Natural killer cell (primary cell): ENCODE measurements around the gene TNRC6B. TPM values are rescaled to one million over a fixed set of nuclear protein-coding genes. Genes with fewer than 3 reads are reported as not detected.

ENCODE experiments used
- ATAC-seq, 3 donors: fragments of 150-1000 bp in 2 of 3; fragments of 200-7000 bp in 1 of 3; cut with Tn5 transposase; 1 replicate in 1 of 3; 2 replicates in 2 of 3; pipeline ENCODE4 v1.10.0; 2021; ENCODE audit warnings: mild to moderate bottlenecking in 2 of 3, moderate library complexity in 2 of 3
- DNase-seq, 2 donors: peaks; one replicate each; pipeline versions ENCODE4 v3.0.0 to v3.0.0-alpha.2; 2013 to 2021; ENCODE audit warnings: mixed read lengths in 1 of 2
- H3K27ac ChIP-seq: one replicate; pipeline ENCODE4 v1.5.1; 2013; ENCODE audit warnings: mild to moderate bottlenecking, low read length
- H3K27me3 ChIP-seq: one replicate; pipeline ENCODE4 v1.6.1; 2013; ENCODE audit warnings: low read length; ENCODE audit not compliant: control insufficient read depth, insufficient read depth
- H3K36me3 ChIP-seq: one replicate; pipeline ENCODE4 v1.6.1; 2013; ENCODE audit warnings: low read length; ENCODE audit not compliant: control insufficient read depth, insufficient read depth
- H3K4me1 ChIP-seq: one replicate; pipeline ENCODE4 v1.6.1; 2013; ENCODE audit warnings: low read length; ENCODE audit not compliant: control insufficient read depth, insufficient read depth
- H3K4me3 ChIP-seq: one replicate; pipeline ENCODE4 v1.5.1; 2013; ENCODE audit warnings: low read length
- H3K9me3 ChIP-seq: one replicate; pipeline ENCODE4 v1.6.1; 2013; ENCODE audit warnings: low read length; ENCODE audit not compliant: control insufficient read depth, insufficient read depth
- H3K27ac Mint-ChIP-seq, 2 donors: one replicate each; pipeline ENCODE4 v1.8.0; 2022; ENCODE audit warnings: mild to moderate bottlenecking in 2 of 2, mixed read lengths in 2 of 2, moderate library complexity in 1 of 2
- H3K27me3 Mint-ChIP-seq, 2 donors: one replicate each; pipeline ENCODE4 v1.8.0; 2022; ENCODE audit warnings: low read depth in 2 of 2, mixed read lengths in 2 of 2
- H3K36me3 Mint-ChIP-seq: one replicate; pipeline ENCODE4 v1.8.0; 2022; ENCODE audit warnings: mixed read lengths
- H3K4me1 Mint-ChIP-seq, 2 donors: one replicate each; pipeline ENCODE4 v1.8.0; 2022; ENCODE audit warnings: mixed read lengths in 2 of 2
- H3K4me3 Mint-ChIP-seq: one replicate; pipeline ENCODE4 v1.8.0; 2022; ENCODE audit warnings: mild to moderate bottlenecking, moderate library complexity, mixed read lengths
- H3K9me3 Mint-ChIP-seq, 2 donors: one replicate each; pipeline ENCODE4 v1.8.0; 2022; ENCODE audit warnings: mixed read lengths in 2 of 2
- WGBS: methylation state at CpG from one replicate; pipeline ENCODE4 v1.1.7; 2013; ENCODE audit warnings: missing lambda C conversion rate; ENCODE audit not compliant: insufficient coverage; 5-methylcytosine and 5-hydroxymethylcytosine counted together
- intact Hi-C: fragments of 100-400 bp; cut with micrococcal nuclease; formaldehyde crosslinking; loops from one replicate; pipeline ENCODE4 v1.14.2; 2022
- total RNA-seq, 4 donors: library from RNA; stranded (reverse); fragments of 120-200 nt in 1 of 4; gene quantifications; one replicate each; pipeline versions ENCODE4 v1.2.3 to v1.2.4, GENCODE V29; 2013 to 2022
- TF ChIP-seq, protein P1 (sequence below): fragments of 200-600 bp; IDR thresholded peaks from one replicate; pipeline ENCODE4 v1.8.0; 2022; ENCODE audit warnings: antibody characterized with exemption

The TNRC6B gene
- total RNA-seq, 3 donors from 2014 or later (not counting 1 experiment from before 2014, with no cell fraction given): 112 to 141 (median 138) TPM

DNA sequence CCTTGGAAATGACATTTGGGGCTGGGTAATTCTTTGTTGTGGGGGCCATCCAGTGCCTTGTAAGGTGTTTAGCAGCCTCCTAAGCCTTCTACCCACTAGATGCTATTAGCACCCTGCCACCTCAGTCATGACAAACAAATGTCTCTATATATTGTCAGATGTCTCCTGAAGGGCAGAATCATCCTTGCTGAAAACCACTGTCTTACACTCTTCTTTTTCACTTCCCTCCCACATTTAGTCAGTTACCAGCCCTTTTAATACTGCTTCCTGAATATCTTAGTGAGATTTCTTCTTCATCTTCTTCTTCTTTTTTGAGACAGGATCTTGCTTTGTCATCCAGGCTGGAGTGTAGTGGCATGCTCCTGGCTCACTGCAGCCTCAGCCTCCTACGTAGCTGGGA lies 33.1 kb downstream of the TNRC6B start:
- WGBS: 67% methylated on average over 1 of the region's 1 CpG
- TF ChIP-seq, protein P1, sequence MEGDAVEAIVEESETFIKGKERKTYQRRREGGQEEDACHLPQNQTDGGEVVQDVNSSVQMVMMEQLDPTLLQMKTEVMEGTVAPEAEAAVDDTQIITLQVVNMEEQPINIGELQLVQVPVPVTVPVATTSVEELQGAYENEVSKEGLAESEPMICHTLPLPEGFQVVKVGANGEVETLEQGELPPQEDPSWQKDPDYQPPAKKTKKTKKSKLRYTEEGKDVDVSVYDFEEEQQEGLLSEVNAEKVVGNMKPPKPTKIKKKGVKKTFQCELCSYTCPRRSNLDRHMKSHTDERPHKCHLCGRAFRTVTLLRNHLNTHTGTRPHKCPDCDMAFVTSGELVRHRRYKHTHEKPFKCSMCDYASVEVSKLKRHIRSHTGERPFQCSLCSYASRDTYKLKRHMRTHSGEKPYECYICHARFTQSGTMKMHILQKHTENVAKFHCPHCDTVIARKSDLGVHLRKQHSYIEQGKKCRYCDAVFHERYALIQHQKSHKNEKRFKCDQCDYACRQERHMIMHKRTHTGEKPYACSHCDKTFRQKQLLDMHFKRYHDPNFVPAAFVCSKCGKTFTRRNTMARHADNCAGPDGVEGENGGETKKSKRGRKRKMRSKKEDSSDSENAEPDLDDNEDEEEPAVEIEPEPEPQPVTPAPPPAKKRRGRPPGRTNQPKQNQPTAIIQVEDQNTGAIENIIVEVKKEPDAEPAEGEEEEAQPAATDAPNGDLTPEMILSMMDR: no peak
- DNase-seq (peak in 1 of 2 donors; percentile 18), ATAC-seq (peak; percentile 71 to 83 (median 80))
- no peak overlapping the region for H3K4me3 Mint-ChIP-seq
- Histone ChIP-seq H3K9me3 (no peaks in the 10 kb centered on the region), H3K4me3 (no peak overlapping the region), H3K27me3 (no peaks in the 10 kb centered on the region), H3K27ac (peak overlapping the region; percentile 4), H3K4me1 (peaks cover 33% of the 10 kb centered on the region), H3K36me3 (no peaks in the 10 kb centered on the region)
- peak overlapping the region; percentile 27 to 61 for H3K27ac Mint-ChIP-seq
- intact Hi-C loops: no loop called here
- no peaks in the 10 kb centered on the region for H3K9me3 Mint-ChIP-seq
- no peaks in the 10 kb centered on the region for H3K27me3 Mint-ChIP-seq
- H3K36me3 Mint-ChIP-seq: no peaks in the 10 kb centered on the region
- H3K4me1 Mint-ChIP-seq: peaks cover 65 to 72% of the 10 kb centered on the region in 2 donors

DNA sequence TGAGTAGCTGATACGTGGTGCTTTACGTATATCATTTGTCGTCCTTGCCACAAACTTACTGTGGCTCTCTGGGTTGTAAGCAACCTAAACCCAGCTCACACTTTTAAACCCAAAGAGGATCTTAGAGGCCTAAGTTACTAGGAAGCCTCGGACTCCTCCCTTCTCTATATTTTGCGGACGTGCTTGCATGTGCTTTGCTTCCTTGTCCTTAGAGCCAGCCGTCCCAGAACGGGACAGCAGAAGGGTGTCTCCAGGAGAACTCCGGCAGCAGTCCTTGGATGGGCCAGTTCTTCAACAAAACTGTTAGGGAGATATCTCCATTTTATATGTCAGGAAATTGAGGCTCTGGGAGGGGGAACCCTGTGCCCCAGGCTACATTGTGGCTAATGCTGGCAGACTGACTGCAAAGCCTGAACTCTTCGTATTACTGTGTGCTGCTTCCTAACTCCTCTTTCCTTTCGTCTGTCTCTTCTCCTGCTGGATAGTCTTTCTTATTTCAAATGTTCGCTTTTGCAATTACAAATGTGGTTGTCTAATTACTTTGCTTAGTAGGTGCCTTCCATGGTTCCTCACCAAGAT lies 33.8 kb downstream of the TNRC6B start:
- H3K36me3 ChIP-seq: no peaks in the 10 kb centered on the region
- H3K27me3 ChIP-seq: no peaks in the 10 kb centered on the region
- TF ChIP-seq, protein P1: no peak
- no peak overlapping the region for H3K4me3 Mint-ChIP-seq
- intact Hi-C loops: no loop called here
- ATAC-seq: no peak
- no peaks in the 10 kb centered on the region for H3K36me3 Mint-ChIP-seq
- DNase-seq: no peak
- peaks cover 72 to 77% of the 10 kb centered on the region in 2 donors for H3K4me1 Mint-ChIP-seq
- H3K9me3 ChIP-seq: no peaks in the 10 kb centered on the region
- no peak overlapping the region for H3K4me3 ChIP-seq
- no peaks in the 10 kb centered on the region for H3K27me3 Mint-ChIP-seq
- H3K27ac ChIP-seq: no peak overlapping the region
- 85% methylated on average over 12 of the region's 12 CpGs for WGBS
- H3K9me3 Mint-ChIP-seq: no peaks in the 10 kb centered on the region
- H3K27ac Mint-ChIP-seq: peak overlapping the region; percentile 27 to 61
- peaks cover 40% of the 10 kb centered on the region for H3K4me1 ChIP-seq

DNA sequence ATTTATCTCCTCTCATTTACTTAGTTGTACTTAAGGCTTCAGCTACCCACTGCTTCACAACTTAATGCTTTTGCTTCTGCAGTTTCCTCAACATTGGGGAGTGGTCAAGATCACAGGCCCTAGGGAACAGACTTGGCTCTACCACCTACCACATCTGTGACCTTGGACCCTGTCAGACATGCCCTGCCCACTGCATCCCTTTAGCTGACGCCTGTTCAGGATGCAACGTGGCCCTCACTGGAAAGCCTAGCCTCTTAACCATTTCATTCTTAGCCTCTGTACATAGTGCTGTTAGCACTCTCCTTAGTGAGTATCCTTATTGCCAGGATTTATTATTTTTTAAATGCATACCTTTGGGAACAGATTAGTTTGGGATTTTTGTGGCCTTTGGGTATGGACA lies 34.4 kb downstream of the TNRC6B start:
- no peaks in the 10 kb centered on the region for H3K9me3 Mint-ChIP-seq
- H3K4me3 Mint-ChIP-seq: no peak overlapping the region
- 78% methylated on average over 2 of the region's 2 CpGs for WGBS
- peaks cover 40% of the 10 kb centered on the region for H3K4me1 ChIP-seq
- no peak overlapping the region for H3K4me3 ChIP-seq
- H3K36me3 ChIP-seq: no peaks in the 10 kb centered on the region
- H3K4me1 Mint-ChIP-seq: peaks cover 78 to 81% of the 10 kb centered on the region in 2 donors
- no peaks in the 10 kb centered on the region for H3K27me3 ChIP-seq
- no peak for ATAC-seq
- intact Hi-C loops: no loop called here
- no peak for DNase-seq
- peak overlapping the region; percentile 27 to 61 for H3K27ac Mint-ChIP-seq
- H3K27me3 Mint-ChIP-seq: no peaks in the 10 kb centered on the region
- no peak overlapping the region for H3K27ac ChIP-seq
- no peaks in the 10 kb centered on the region for H3K9me3 ChIP-seq
- TF ChIP-seq, protein P1: no peak
- H3K36me3 Mint-ChIP-seq: no peaks in the 10 kb centered on the region

DNA sequence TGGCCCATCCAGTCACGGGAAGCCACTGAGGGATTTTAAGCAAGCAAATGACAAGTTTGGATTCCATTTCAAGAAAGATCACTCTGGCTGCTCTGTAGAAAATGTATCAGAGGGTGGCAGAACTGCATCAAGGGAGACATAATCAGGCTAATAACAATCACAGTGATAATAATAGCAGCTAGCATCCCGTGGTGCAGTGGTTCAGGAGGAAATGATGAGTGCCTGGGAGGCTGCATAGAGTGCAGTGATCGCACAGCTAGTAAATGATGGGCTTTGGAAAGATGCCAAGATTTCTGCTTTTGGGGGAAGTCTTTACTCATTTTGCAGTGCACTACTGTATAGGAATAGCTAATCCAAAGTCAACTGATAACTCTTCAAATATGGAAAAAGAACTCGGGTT lies 35.8 kb downstream of the TNRC6B start:
- TF ChIP-seq, protein P1: no peak
- Histone ChIP-seq H3K4me3 (no peak overlapping the region), H3K9me3 (no peaks in the 10 kb centered on the region), H3K36me3 (no peaks in the 10 kb centered on the region), H3K27me3 (no peaks in the 10 kb centered on the region), H3K27ac (no peak overlapping the region), H3K4me1 (peaks cover 45% of the 10 kb centered on the region)
- H3K36me3 Mint-ChIP-seq: no peaks in the 10 kb centered on the region
- H3K4me1 Mint-ChIP-seq: peaks cover 78 to 80% of the 10 kb centered on the region in 2 donors
- no peaks in the 10 kb centered on the region for H3K9me3 Mint-ChIP-seq
- H3K4me3 Mint-ChIP-seq: no peak overlapping the region
- 57% methylated on average over 3 of the region's 4 CpGs for WGBS
- no peak for ATAC-seq
- intact Hi-C loops: no loop called here
- peak in 1 of 2 donors; percentile 27 for DNase-seq
- H3K27ac Mint-ChIP-seq: peak overlapping the region; percentile 32 to 77
- H3K27me3 Mint-ChIP-seq: no peaks in the 10 kb centered on the region
